Effector memory CD8-positive, alpha-beta T cell (primary cell): ENCODE results near the gene PBX2.
"Not testable (repeated sequence)": the region's sequence is repeated elsewhere in the genome, so short reads cannot be mapped to it uniquely, and the experiment has no call there.

Experiments used
- ATAC-seq: fragments of 150-1000 bp; cut with Tn5 transposase; replicated peaks from 2 replicates; pipeline ENCODE4 v1.10.0; 2021; ENCODE audit warnings: mild to moderate bottlenecking, moderate library complexity
- DNase-seq, 3 experiments: peaks; one replicate each; pipeline ENCODE4 v3.0.0; 2021
- H3K27ac Mint-ChIP-seq, 2 donors: one replicate each; pipeline ENCODE4 v1.8.0; 2022; ENCODE audit warnings: mild to moderate bottlenecking in 2 of 2, mixed read lengths in 2 of 2, moderate library complexity in 2 of 2
- H3K27me3 Mint-ChIP-seq, 2 donors: one replicate each; pipeline ENCODE4 v1.8.0; 2022; ENCODE audit warnings: mixed read lengths in 2 of 2
- H3K36me3 Mint-ChIP-seq: one replicate; pipeline ENCODE4 v1.8.0; 2022; ENCODE audit warnings: mild to moderate bottlenecking, moderate library complexity, mixed read lengths; ENCODE audit not compliant: insufficient read depth
- H3K4me1 Mint-ChIP-seq, 2 donors: one replicate each; pipeline ENCODE4 v1.8.0; 2022; ENCODE audit warnings: low read depth in 2 of 2, mixed read lengths in 2 of 2
- H3K4me3 Mint-ChIP-seq, 2 donors: one replicate each; pipeline ENCODE4 v1.8.0; 2022; ENCODE audit warnings: mild to moderate bottlenecking in 2 of 2, mixed read lengths in 2 of 2, moderate library complexity in 2 of 2
- H3K9me3 Mint-ChIP-seq, 2 donors: one replicate each; pipeline ENCODE4 v1.8.0; 2022; ENCODE audit warnings: mixed read lengths in 2 of 2

PBX2 gene

GRCh38 chr6:32214126-32214525 lies 24.1 kb upstream of the PBX2 start:
- ATAC-seq (no peak), DNase-seq (no peak)
- H3K4me1 Mint-ChIP-seq, result peaks cover 0 to 11% of the 10 kb centered on the region in 2 donors
- no peaks in the 10 kb centered on the region for H3K9me3 Mint-ChIP-seq
- H3K36me3 Mint-ChIP-seq, result no peaks in the 10 kb centered on the region
- H3K4me3 Mint-ChIP-seq, result no peak overlapping the region
- peaks cover 0 to 2% of the 10 kb centered on the region in 2 donors for H3K27me3 Mint-ChIP-seq
- H3K27ac Mint-ChIP-seq, result peak overlapping the region in 1 of 2 donors; percentile 62

DNA sequence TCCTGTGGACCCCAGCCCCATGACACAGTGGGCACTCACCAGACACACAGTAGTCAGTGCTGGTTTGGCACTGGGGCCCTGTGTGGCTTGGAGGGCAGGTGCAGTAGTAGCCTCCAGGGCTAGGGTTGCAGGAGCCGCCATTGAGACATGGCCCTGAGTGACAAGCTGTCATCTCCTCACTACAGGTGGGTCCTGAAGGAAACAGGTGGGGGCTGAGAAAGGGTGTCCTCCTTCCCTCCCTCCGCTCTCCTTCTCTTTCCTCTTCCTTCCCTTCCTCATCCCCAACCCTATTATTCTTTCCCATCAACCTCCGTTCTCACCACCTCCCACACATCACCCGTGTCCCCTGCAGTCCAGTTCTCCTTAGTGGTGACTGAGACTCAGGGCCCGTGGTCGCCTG lies 23.6 kb upstream of the PBX2 start:
- ATAC-seq (no peak), DNase-seq (no peak)
- Mint-ChIP-seq H3K9me3 (no peaks in the 10 kb centered on the region), H3K27me3 (no peaks in the 10 kb centered on the region), H3K36me3 (no peaks in the 10 kb centered on the region), H3K4me1 (peaks cover 0 to 11% of the 10 kb centered on the region in 2 donors), H3K27ac (peak overlapping the region in 1 of 2 donors; percentile 62), H3K4me3 (no peak overlapping the region)

- Mint-ChIP-seq H3K27me3 (no peaks in the 10 kb centered on the region), H3K4me1 (peaks cover 0 to 11% of the 10 kb centered on the region in 2 donors), H3K36me3 (no peaks in the 10 kb centered on the region), H3K4me3 (no peak overlapping the region), H3K27ac (peak overlapping the region; percentile 2 to 62), H3K9me3 (no peaks in the 10 kb centered on the region)
- ATAC-seq (peak; percentile 44), DNase-seq (no peak)
Measured at GRCh38 chr6:32212076-32212760, 22.2 kb upstream of the PBX2 start.

DNA sequence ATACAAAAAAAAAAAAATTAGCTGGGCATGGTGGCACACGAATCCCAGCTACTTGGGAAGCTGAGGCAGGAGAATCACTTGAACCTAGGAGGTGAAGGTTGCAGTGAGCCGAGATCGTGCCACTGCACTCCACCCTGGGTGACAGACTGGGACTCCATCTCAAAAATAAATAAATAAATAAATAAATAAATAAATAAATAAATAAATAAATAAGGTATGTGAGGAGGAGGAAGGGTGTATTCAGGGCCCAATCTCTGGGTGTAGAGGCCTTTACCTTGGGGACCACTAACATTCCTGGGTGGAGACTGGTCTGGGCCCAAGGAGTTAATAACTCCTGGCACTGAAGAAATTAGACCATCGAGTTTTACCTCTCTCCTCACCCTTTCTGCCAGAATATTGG lies 21.4 kb upstream of the PBX2 start:
- not testable (repeated sequence) for H3K9me3 Mint-ChIP-seq, DNase-seq, H3K4me3 Mint-ChIP-seq, ATAC-seq, H3K36me3 Mint-ChIP-seq, H3K27me3 Mint-ChIP-seq
- H3K4me1 Mint-ChIP-seq, result peaks cover 0 to 11% of the 10 kb centered on the region in 2 donors
- H3K27ac Mint-ChIP-seq, result peak overlapping the region in 1 of 2 donors; percentile 2

DNA sequence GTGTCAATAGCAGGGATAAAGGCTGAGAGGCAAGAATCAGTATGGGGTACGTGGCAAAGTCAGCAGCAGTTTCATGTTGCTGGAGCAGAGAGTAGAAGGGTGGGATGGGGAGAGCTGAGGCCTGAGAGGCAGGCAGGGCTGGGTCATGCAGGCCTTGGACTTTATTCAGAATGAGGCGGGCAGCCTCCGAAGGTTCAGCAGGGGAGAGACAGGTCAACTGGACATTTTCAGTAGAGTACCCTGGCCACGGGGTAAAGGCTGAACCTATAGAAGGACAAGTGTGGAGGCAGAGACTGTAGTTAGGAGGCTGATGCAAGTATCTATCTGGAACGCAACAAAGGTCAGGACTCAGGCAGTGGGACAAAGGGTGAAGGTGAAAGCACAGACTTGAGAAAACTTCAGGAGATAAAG lies 20.2 kb upstream of the PBX2 start:
- Mint-ChIP-seq H3K9me3 (no peaks in the 10 kb centered on the region), H3K27ac (peak overlapping the region in 1 of 2 donors; percentile 0), H3K4me3 (no peak overlapping the region), H3K27me3 (no peaks in the 10 kb centered on the region), H3K36me3 (no peaks in the 10 kb centered on the region), H3K4me1 (peaks cover 0 to 9% of the 10 kb centered on the region in 2 donors)
- ATAC-seq (no peak), DNase-seq (no peak)

DNA sequence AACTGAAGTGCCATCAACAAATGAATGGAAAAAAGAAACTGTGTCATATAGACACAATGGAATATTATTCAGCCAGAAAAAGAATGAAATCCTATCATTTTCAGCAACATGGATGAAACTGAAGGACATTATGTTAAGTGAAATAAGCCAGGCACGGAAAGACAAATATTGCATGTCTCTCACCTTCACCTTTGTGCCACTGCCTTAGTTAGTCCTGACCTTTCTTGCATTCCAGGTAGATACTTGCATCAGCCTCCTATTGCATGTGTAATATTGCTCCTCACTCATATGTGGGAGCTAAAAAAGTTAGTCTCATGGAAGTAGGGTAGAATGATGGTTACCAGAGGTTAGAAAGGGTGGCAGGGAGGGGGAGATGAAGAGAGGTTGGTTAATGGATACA lies 19.0 kb upstream of the PBX2 start:
- Mint-ChIP-seq H3K27me3 (peaks cover 6 to 10% of the 10 kb centered on the region in 2 donors), H3K4me3 (no peak overlapping the region), H3K27ac (no peak overlapping the region), H3K4me1 (peaks cover 0 to 5% of the 10 kb centered on the region in 2 donors), H3K36me3 (no peaks in the 10 kb centered on the region), H3K9me3 (no peaks in the 10 kb centered on the region)
- ATAC-seq, result no peak
- DNase-seq, result no peak

DNA sequence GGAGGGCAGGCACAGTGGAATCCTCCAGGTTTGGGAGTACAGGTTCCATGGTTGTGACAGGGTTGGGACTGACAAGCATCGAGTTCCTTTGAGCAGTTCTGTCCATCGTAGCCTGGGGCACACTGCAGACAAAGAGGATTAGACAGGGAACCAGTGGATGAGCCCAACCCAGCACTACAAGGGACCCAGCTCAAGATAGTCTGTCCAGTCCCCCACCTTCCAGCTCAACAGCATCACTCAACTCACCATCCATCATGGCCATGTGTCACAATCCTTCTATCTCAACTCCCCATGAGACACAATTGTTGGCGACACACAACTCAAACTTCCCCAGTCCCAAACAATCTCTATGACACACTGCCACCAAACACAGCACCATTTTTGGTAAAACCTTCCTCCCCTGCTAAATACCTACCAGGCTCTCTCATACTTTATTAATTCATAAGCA lies 14.3 kb upstream of the PBX2 start:
- no peaks in the 10 kb centered on the region for H3K36me3 Mint-ChIP-seq
- H3K4me1 Mint-ChIP-seq, result no peaks in the 10 kb centered on the region
- DNase-seq (no peak), ATAC-seq (no peak)
- peaks cover 6 to 28% of the 10 kb centered on the region in 2 donors for H3K27me3 Mint-ChIP-seq
- no peaks in the 10 kb centered on the region for H3K9me3 Mint-ChIP-seq
- no peak overlapping the region for H3K4me3 Mint-ChIP-seq
- no peak overlapping the region for H3K27ac Mint-ChIP-seq

- H3K9me3 Mint-ChIP-seq, result no peaks in the 10 kb centered on the region
- no peak for ATAC-seq
- H3K36me3 Mint-ChIP-seq, result no peaks in the 10 kb centered on the region
- no peaks in the 10 kb centered on the region for H3K4me1 Mint-ChIP-seq
- no peak for DNase-seq
- no peak overlapping the region for H3K4me3 Mint-ChIP-seq
- peaks cover 6 to 28% of the 10 kb centered on the region in 2 donors for H3K27me3 Mint-ChIP-seq
- no peak overlapping the region for H3K27ac Mint-ChIP-seq
Measured at GRCh38 chr6:32203426-32204267, 13.6 kb upstream of the PBX2 start.

DNA sequence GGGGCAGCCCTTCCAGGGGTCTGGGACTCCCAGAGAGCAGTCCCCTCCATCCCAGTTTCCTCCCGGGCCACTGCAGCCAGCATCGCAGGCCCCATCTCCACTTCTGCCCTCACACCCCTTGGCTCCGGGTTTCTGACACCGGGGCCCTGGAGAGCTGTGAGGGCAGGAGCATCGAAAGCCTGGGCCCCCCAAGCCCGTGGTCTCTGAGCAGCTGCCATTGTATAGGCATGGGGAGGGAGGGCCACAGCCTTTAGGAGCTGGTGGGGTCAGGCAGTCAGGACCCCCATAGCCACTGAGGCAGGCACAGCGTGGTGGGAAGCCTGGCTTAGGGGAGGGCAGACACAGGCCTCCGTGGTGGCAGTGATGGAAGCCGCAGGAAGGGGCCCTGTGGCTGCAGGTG lies 12.2 kb upstream of the PBX2 start:
- H3K9me3 Mint-ChIP-seq, result no peaks in the 10 kb centered on the region
- no peak overlapping the region for H3K27ac Mint-ChIP-seq
- H3K27me3 Mint-ChIP-seq, result peaks cover 6 to 28% of the 10 kb centered on the region in 2 donors
- DNase-seq (no peak), ATAC-seq (no peak)
- H3K4me3 Mint-ChIP-seq, result no peak overlapping the region
- H3K4me1 Mint-ChIP-seq, result peaks cover 0 to under 1% of the 10 kb centered on the region in 2 donors
- H3K36me3 Mint-ChIP-seq, result peaks cover 2% of the 10 kb centered on the region

DNA sequence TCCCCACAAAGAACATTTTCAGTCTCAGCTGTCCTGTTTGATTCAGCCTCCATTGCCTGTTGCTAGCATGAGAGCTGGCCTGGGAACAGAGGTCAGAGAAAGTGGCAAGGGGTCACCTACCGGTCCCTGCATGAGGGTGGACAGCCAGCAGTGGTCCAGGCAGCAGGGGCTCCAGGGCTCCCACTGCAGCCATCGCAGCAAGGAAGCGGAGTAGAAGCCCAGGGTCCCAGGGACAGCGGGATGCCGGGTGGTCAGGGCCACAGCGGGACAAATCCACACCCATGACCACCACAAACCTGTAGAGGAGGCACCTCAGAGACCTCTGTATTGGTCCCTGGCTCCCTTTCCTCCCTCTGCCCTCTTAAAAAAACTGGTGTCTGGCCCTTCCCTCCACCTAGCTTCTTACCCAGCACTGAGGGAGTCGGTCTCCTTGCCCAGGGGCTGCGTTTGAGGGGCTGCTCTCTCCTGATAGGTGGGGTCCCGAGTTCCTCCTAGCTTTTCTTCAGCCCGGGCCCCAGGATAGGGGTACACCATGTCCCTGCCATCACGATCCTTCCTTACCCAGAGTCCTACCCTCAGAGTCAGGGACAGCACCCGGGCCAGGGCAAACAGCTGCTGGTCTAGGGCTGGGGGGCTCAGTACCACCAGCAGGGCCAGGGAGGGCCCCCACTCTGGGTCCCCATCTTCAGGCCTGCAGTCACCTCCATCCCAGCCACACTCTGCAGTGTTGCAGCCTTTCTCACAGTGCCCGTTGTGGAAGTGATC lies 10.9 kb upstream of the PBX2 start:
- H3K4me3 Mint-ChIP-seq, result no peak overlapping the region
- peaks cover 6 to 28% of the 10 kb centered on the region in 2 donors for H3K27me3 Mint-ChIP-seq
- no peak overlapping the region for H3K27ac Mint-ChIP-seq
- H3K9me3 Mint-ChIP-seq, result no peaks in the 10 kb centered on the region
- peaks cover 5 to 11% of the 10 kb centered on the region in 2 donors for H3K4me1 Mint-ChIP-seq
- no peak for DNase-seq
- no peak for ATAC-seq
- peaks cover 12% of the 10 kb centered on the region for H3K36me3 Mint-ChIP-seq

- H3K4me3 Mint-ChIP-seq, result no peak overlapping the region
- no peak for ATAC-seq
- H3K36me3 Mint-ChIP-seq, result peaks cover 15% of the 10 kb centered on the region
- H3K9me3 Mint-ChIP-seq, result no peaks in the 10 kb centered on the region
- peaks cover 0 to 17% of the 10 kb centered on the region in 2 donors for H3K27me3 Mint-ChIP-seq
- peaks cover 22 to 25% of the 10 kb centered on the region in 2 donors for H3K4me1 Mint-ChIP-seq
- DNase-seq, result no peak
- peak overlapping the region in 1 of 2 donors; percentile 29 for H3K27ac Mint-ChIP-seq
Measured at GRCh38 chr6:32198866-32199265, 8.9 kb upstream of the PBX2 start.

DNA sequence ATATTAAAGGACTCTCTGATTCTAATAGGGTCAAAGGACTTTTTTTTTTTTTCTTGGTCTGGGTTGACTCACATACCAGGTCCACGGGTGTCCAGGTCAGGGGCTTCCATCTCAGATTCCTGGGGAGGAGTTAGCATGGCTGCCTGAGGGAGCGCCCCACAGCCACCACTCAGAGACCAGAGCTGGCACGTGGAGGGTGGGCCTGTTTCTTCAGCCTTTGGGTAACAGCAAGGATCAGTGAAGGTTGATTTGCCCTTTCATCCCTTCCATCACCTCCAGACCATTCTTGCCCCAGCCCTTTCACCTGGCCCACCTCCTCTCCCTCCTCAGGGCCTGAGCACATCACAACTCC lies 8.3 kb upstream of the PBX2 start:
- Mint-ChIP-seq H3K36me3 (peaks cover 15% of the 10 kb centered on the region), H3K27ac (no peak overlapping the region), H3K9me3 (no peaks in the 10 kb centered on the region), H3K27me3 (peaks cover 0 to 17% of the 10 kb centered on the region in 2 donors), H3K4me1 (peaks cover 27 to 31% of the 10 kb centered on the region in 2 donors), H3K4me3 (no peak overlapping the region)
- DNase-seq, result no peak
- no peak for ATAC-seq
